Astrocyte of the cerebellum (primary cell): ENCODE data around the gene RP2.
A peak's percentile ranks its signal among the peaks of the same experiment; 100 is the strongest.

Experiments
- DNase-seq: peaks from one replicate; pipeline ENCODE4 v3.0.0-alpha.2; 2011; ENCODE audit warnings: low read depth
- H3K4me3 ChIP-seq: 2 replicates; pipeline ENCODE4 v1.5.1; 2011; ENCODE audit warnings: mild to moderate bottlenecking, low read depth, low read length, moderate library complexity
- in situ Hi-C: cut with HindIII; loops from 2 replicates; pipeline ENCODE4 v1.10.0; 2017; ENCODE audit warnings: low sequenced_read_pairs
- TF ChIP-seq, protein P1 (sequence below): IDR thresholded peaks from 2 replicates; pipeline ENCODE4 v1.5.1; 2012; ENCODE audit warnings: low read length, low read depth, moderate library complexity, mild to moderate bottlenecking; ENCODE audit errors: missing control alignments

RP2 gene

DNA sequence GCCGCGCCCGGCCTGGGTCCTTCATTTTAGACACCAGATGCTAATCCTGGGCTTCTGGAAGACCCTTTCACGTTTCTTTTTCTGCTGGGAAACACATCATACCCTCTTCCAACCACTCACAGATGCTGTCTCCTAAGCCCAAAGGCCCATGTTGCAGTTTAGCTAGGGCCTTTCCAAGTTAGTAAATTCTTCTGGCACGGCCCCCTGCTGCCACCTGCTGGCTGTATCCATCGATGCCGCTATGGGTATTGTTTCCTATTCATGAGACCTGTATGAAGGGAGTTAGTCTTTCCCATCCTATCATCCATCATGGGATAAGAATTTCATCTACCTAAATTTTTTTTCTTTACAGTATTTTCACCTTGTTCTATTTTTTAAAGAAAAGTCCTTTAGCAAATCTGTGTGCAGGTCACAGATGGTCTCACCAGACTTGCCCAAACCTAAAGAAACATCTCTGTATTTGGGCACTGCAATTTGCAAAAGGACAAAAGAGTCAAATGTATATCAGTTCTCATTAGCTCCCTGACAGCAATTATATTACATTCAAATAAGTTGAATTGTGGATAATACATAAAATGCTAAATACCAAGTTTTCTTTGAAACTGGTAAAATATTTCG, 40.2 kb upstream of the RP2 start:
- H3K4me3 ChIP-seq = no peak overlapping the region
- in situ Hi-C loops = no loop called here
- TF ChIP-seq, protein P1, sequence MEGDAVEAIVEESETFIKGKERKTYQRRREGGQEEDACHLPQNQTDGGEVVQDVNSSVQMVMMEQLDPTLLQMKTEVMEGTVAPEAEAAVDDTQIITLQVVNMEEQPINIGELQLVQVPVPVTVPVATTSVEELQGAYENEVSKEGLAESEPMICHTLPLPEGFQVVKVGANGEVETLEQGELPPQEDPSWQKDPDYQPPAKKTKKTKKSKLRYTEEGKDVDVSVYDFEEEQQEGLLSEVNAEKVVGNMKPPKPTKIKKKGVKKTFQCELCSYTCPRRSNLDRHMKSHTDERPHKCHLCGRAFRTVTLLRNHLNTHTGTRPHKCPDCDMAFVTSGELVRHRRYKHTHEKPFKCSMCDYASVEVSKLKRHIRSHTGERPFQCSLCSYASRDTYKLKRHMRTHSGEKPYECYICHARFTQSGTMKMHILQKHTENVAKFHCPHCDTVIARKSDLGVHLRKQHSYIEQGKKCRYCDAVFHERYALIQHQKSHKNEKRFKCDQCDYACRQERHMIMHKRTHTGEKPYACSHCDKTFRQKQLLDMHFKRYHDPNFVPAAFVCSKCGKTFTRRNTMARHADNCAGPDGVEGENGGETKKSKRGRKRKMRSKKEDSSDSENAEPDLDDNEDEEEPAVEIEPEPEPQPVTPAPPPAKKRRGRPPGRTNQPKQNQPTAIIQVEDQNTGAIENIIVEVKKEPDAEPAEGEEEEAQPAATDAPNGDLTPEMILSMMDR = peak; percentile 80
- DNase-seq = peak; percentile 53

DNA sequence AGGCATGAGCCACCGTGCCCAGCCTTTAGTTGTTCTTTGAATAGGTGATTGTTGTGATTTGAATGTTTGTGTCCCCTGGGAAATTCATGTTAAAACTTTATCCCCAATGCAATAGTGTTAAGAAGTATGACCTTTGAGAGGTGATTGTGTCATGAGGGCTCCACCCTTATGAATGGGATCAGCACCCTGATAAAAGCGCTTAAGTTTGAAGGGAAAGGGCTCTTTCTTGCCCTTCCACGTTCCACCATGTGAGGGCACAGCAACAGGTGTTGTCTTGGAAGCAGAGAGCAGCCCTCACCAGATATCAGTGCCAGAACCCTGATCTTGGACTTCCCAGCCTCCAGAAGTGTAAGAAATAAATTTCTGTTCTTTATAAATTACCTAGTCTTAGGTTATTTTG, 33.7 kb upstream of the RP2 start:
- H3K4me3 ChIP-seq = no peak overlapping the region
- no peak for DNase-seq
- in situ Hi-C loops = no loop called here
- TF ChIP-seq, protein P1 = no peak

DNA sequence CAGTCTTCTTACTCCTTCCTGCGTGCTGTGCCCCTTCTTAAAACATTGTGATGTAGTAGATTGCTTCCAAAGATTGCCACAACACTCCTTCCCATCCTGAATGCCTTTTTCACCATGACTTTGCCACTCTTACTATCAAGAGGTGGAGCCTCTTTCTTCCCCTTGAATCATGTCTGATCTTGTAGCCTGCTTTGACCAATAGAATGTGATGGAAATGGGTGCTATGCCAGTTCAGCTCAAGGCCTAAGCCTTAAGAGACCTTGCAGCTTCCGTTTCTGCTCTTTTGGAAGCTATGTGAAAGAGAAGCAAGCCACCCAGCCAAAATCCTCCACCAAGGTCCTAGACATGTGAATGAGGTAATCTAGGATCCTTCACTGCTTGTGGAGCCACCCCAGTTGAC, 31.6 kb upstream of the RP2 start:
- TF ChIP-seq, protein P1 = no peak
- H3K4me3 ChIP-seq = no peak overlapping the region
- in situ Hi-C loops = no loop called here
- no peak for DNase-seq

DNA sequence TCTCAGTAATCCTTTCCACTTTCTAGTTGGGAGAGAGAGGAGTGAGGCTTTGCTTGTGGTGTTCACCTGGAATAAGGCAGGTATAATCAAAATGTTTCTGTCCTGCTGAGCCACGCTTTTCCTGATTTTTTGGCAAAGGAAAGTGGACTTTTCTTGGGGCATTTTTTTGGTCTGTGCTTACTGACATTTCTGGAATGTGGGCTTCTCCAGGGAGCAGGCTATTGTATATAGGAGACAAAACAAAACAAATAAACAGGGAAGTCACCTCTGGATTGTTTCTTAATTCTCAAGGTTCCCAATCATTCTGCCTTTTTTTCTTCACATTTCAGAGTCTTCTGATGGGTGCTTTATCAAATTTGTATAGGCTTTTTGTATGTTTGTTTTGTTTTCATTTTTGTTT, 25.7 kb upstream of the RP2 start:
- DNase-seq = no peak
- no peak overlapping the region for H3K4me3 ChIP-seq
- TF ChIP-seq, protein P1 = no peak
- in situ Hi-C loops = no loop called here

DNA sequence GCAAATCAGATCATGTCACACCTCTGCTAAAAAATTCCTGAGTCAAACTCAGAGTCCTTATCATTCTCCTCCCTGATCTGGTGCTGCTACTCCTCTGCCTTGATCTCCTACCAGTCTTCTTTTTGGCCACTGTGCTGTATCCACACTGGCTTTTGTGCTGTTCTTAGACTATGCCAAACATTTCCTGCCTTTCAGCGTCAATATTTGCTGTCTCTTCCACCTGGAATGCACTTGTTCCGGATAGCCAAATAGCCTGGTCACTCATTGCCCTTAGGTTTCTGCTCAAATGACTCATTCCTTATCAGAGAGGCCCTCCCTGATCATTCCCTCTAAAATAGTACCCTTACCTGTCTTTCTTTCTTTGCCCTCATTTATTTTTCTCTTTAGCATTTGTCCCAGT, 24.4 kb upstream of the RP2 start:
- in situ Hi-C loops = no loop called here
- TF ChIP-seq, protein P1 = no peak
- H3K4me3 ChIP-seq = no peak overlapping the region
- DNase-seq = no peak

DNA sequence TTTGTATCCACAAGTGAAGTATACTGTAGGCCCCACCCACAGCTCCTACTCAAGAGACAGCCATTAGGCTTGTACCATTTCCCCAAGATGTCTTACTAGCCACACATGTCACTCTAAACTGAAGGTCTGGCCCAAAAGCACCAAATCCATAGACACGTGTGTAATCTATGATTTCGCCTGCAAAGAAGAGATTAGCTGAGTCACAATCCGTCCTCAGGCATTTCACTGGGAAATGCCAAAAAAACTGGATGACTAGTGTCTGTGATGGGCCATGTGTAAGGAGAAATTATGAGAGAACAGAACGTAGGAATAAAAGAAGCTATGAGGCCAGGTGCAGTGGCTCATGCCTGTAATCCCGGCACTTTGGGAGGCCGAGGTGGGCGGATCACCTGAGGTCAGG, 21.9 kb upstream of the RP2 start:
- TF ChIP-seq, protein P1 = no peak
- DNase-seq = no peak
- H3K4me3 ChIP-seq = no peak overlapping the region
- in situ Hi-C loops = no loop called here
